GM18511 (cell line): ENCODE data around the gene UGT1A7.
"Not testable (repeated sequence)": the region's sequence is repeated elsewhere in the genome, so short reads cannot be mapped to it uniquely, and the experiment has no call there.

Experiments
- ATAC-seq: cut with Tn5 transposase; IDR thresholded peaks from one replicate; pipeline ENCODE4 v1.9.1; 2021; ENCODE audit warnings: mild to moderate bottlenecking, moderate library complexity; ENCODE audit not compliant: unreplicated experiment

The UGT1A7 gene

GRCh38 chr2:233681521-233682099 is at the start of gene UGT1A7:
Gene UGT1A7 (plus strand): TSS chr2:233681901. CDS start chr2:233681938, 37 bp downstream.
- ATAC-seq, result no peak

GRCh38 chr2:233636306-233636705 is 45.4 kb upstream of the UGT1A7 start, which contains the start of gene UGT1A10:
Gene UGT1A10 (plus strand): TSS chr2:233636448. CDS start chr2:233636523, 75 bp downstream.
- ATAC-seq, result not testable (repeated sequence)

- ATAC-seq, result no peak
Observed at GRCh38 chr2:233638836-233639235, 42.9 kb upstream of the UGT1A7 start.

GRCh38 chr2:233639860-233640259 is 41.8 kb upstream of the UGT1A7 start:
- no peak for ATAC-seq

GRCh38 chr2:233643128-233643527 is 38.6 kb upstream of the UGT1A7 start:
- no peak for ATAC-seq

GRCh38 chr2:233646033-233646432 is 35.7 kb upstream of the UGT1A7 start:
- not testable (repeated sequence) for ATAC-seq

GRCh38 chr2:233650981-233651380 is 30.7 kb upstream of the UGT1A7 start:
- no peak for ATAC-seq

- ATAC-seq, result no peak
Observed at GRCh38 chr2:233651430-233651829, 30.3 kb upstream of the UGT1A7 start.

- no peak for ATAC-seq
Observed at GRCh38 chr2:233654501-233654900, 27.2 kb upstream of the UGT1A7 start.

- ATAC-seq, result no peak
Observed at GRCh38 chr2:233655043-233655442, 26.7 kb upstream of the UGT1A7 start.

GRCh38 chr2:233655943-233656342 is 25.8 kb upstream of the UGT1A7 start:
- ATAC-seq, result not testable (repeated sequence)

- ATAC-seq, result no peak
Observed at GRCh38 chr2:233656443-233656842, 25.3 kb upstream of the UGT1A7 start.

- ATAC-seq, result no peak
Observed at GRCh38 chr2:233658610-233659009, 23.1 kb upstream of the UGT1A7 start.

- no peak for ATAC-seq
Observed at GRCh38 chr2:233663911-233664310, 17.8 kb upstream of the UGT1A7 start.

- no peak for ATAC-seq
Observed at GRCh38 chr2:233668605-233669260, 13.0 kb upstream of the UGT1A7 start.

GRCh38 chr2:233671290-233672161 is 10.2 kb upstream of the UGT1A7 start, which contains the start of gene UGT1A9:
Gene UGT1A9 (plus strand): TSS chr2:233671898. CDS start chr2:233671935, 37 bp downstream.
- no peak for ATAC-seq

- no peak for ATAC-seq
Observed at GRCh38 chr2:233672886-233673285, 8.8 kb upstream of the UGT1A7 start.

- no peak for ATAC-seq
Observed at GRCh38 chr2:233673896-233674295, 7.8 kb upstream of the UGT1A7 start.

- ATAC-seq, result no peak
Observed at GRCh38 chr2:233674314-233674713, 7.4 kb upstream of the UGT1A7 start.

GRCh38 chr2:233674995-233675394 is 6.7 kb upstream of the UGT1A7 start:
- no peak for ATAC-seq

- no peak for ATAC-seq
Observed at GRCh38 chr2:233676046-233676445, 5.7 kb upstream of the UGT1A7 start.
